Limb (tissue), 2 donors: ENCODE measurements around the gene RTL5.

Source experiments
- DNase-seq, 2 donors: peaks; one replicate each; pipeline ENCODE4 v3.0.0-alpha.2; 2016; ENCODE audit errors: extremely low spot score in 2 of 2

RTL5 gene

DNA sequence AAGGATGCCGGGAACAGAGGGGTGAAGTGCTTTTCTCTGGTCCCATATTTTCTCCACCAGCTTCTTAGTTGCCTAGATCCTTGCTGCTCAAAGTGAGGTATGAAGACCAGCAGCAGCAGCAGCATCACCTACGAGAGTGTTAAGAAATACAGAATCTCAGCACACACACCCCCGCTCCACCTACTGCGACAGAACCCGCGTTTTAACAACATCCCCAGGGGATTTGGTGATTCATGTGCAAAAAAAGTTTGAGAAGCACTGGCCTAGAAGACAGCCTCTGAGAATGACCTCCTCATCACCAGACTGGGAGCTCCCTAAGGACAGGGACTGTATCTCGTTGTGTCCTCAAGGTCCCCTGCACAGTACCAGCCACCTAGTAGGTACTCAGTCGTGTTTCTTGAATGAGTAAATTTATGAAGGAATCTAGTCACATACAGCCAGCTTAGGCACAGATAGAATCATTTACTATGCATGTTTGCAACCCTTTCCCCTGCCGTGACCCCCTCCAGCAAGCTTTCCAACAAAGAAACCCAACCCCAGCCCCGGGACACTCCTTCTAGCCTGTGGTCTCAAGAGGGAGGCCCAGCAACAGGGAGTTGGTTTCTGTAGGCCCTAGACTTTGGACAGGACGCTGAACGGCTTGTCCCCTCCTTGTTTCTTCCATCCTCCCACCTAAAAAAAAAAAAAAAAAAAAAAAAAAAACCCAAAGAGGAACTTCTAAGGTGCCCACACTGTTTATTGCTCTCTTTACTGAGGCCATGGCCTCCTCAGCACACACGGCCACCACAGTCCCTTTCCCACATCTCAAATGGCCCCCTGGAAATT lies 21.5 kb downstream of the RTL5 start:
- no peak for DNase-seq

GRCh38 chrX:72108666-72109065 lies 23.0 kb downstream of the RTL5 start:
- no peak for DNase-seq

DNA sequence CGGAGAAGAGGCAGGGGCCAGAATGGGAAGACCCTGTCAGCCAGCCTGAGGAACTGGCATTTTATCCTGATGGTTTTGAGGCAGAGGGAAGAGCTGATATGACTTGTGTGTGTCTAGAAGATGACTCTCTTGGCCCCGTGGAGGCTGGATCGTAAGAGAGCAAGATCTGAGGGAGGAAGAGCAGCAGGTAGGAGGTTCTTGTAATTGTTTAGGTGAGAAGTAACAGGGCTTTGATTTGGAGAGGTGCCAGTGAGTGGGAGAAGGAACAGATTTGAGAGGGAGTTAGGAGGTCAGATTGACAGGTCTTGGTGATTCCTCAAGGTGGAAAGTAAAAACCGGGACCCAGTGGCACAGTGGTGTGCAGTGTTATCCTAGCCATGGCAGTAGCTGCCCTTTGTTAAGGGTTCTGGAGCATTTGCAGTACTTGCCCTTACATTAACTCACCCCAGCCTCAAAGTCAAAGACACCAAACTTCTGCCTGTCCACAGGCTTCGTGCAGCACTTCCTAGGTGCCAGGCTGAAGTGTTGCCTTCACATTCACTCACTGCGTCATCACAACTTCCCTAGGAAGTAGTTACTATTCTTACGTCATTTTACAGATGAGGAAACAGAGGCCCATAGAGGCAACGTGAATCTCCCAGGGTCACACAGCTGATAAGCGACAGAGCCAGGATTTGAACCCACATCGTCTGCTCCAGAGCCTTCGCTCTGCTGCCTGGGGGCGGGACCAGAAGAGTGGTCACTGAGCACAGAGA lies 23.7 kb downstream of the RTL5 start:
- DNase-seq, result no peak

DNA sequence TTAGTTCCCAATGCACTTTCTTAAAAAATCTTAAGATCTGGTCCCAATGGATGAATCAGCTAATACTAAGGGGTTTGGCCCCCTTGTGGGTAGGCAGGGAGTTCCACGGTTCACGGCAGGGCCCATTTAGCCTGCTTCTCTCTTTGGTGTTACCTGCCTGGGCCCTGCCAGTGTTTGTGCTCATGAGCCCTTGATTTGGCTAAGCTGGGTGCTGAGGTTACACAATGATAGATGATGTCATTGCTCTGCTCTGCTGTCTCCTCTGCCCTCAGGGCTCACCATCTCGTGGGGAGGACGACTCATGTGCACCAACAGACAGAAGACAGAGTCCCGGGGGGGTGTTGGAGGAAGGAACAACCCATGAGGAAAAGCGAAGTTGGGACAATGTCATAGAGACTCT lies 24.4 kb downstream of the RTL5 start:
- no peak for DNase-seq

GRCh38 chrX:72105436-72105835 lies 26.3 kb downstream of the RTL5 start:
- DNase-seq, result no peak

GRCh38 chrX:72102760-72103159 lies 29.0 kb downstream of the RTL5 start:
- DNase-seq, result no peak

GRCh38 chrX:72102126-72102525 lies 29.6 kb downstream of the RTL5 start:
- no peak for DNase-seq

- no peak for DNase-seq
Observed at GRCh38 chrX:72101597-72102037, 30.1 kb downstream of the RTL5 start.

- DNase-seq, result no peak
Observed at GRCh38 chrX:72100824-72101351, 30.8 kb downstream of the RTL5 start.

- no peak for DNase-seq
Observed at GRCh38 chrX:72100051-72100755, 31.5 kb downstream of the RTL5 start.

DNA sequence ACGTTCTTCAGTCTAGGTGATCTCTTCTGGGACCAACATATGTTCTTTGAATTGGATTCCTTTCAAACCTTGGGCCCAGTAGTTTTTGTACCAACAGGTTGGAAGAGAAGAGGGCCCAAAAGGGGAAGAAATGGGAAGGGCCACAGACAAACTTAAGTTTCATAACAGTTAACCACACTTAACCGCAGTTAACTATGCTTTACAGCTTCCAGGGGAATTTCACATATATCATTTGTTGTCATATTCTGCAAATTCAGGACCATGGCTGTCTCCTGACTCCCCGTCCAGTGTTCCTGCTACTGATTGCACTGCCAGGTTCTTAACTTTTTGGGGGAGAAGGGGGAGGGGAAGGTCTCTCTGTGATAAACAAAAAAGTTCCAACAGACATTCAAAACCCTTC lies 34.6 kb downstream of the RTL5 start:
- DNase-seq, result no peak

GRCh38 chrX:72095370-72095769 lies 36.3 kb downstream of the RTL5 start:
- no peak for DNase-seq

- DNase-seq, result no peak
Observed at GRCh38 chrX:72094894-72095293, 36.8 kb downstream of the RTL5 start.

- no peak for DNase-seq
Observed at GRCh38 chrX:72089254-72089653, 42.5 kb downstream of the RTL5 start.

GRCh38 chrX:72088761-72089160 lies 43.0 kb downstream of the RTL5 start:
- DNase-seq, result no peak

DNA sequence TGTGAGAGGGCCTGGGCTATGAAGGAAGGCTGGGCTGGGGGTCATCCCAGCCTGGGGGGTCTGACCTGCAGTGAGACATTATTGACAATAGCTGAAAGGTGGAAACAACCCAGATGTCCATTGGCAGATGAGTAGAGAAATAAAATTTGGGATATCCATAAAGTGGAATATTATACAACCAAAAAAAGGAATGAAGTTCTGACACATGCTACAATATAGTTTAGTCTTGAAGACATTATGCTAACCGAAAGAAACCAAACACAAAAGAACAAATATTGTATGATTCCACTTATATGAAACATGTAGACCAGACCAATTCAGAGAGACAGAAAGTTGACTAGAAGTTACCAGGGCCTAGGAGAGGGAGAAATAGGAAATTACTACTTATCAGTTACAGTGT lies 44.7 kb downstream of the RTL5 start:
- no peak for DNase-seq

GRCh38 chrX:72084114-72084513 lies 47.6 kb downstream of the RTL5 start:
- no peak for DNase-seq

DNA sequence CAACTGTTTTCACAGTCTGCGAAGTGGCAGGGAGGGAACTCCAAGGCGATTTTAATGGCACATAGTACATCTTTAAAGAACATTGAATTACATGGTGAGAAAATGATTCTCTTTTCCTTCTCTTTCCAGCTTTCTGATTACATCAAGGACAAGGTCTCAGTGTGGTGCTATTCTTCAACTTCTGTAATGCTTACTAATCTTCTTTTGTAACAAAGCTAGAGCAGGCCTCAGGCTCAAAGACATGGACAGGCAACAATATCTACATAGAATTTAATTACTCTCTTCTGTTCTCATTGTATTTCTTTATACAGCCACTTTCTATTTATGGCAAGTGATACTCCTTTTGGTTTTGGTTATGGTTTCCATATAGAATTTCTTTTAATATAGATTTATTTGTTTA lies 48.4 kb downstream of the RTL5 start:
- DNase-seq, result no peak

GRCh38 chrX:72081605-72082320 lies 50.0 kb downstream of the RTL5 start:
- DNase-seq, result no peak

DNA sequence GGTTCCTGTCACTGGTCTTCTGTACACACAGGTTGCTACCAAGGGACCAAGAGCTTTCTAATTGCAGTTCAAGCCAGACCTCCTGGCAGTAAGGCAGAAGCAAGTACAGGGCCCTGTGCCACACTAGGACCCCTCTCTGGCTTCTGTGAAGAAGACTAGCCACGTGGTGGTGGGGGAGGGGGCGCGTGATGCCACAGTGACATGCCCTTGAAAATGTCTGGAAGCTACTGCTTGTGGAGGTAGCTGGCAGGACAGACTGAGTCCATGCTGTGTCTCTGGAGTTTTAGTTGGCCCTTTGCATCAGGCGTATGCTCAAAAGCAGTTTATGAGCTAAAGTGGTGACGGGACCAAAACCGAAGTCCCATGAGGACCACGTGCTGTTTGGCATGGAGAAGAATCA lies 50.9 kb downstream of the RTL5 start:
- DNase-seq, result no peak

DNA sequence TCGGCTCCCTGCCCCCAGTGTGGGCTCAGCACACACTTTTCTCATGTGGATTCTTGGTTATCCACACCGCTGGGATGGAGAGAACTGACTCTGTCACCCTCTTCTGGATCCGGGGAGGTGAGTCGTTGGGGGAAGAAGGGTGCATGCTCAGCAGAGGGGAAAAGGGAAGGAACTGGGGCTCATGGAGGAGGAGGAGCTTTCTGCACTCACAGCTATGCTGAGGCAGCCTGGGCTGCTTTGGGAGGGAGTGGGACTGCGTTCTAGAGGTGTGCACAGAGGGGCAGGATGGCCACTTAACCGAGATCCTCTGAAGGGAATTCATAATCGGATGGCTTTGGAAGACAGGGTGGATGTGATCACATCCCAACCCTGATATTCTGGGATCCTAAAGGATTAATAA lies 51.6 kb downstream of the RTL5 start:
- DNase-seq, result no peak
